DOHH2 (cell line): ENCODE results near the gene THBS1.

Experiments
- H3F3A ChIP-seq: fragments of 200-600 bp; sonication (generic), shearing (Covaris generic); 2 replicates; pipeline ENCODE4 v1.6.0; 2016; ENCODE audit warnings: antibody characterized with exemption, mild to moderate bottlenecking; ENCODE audit not compliant: control insufficient read depth, insufficient read depth
- H3K27ac ChIP-seq: fragments of 200-600 bp; sonication (generic); 2 replicates; pipeline ENCODE4 v1.5.1; 2014; ENCODE audit warnings: low read depth, mild to moderate bottlenecking, low read length, moderate library complexity
- H3K27me3 ChIP-seq: fragments of 200-600 bp; sonication (generic); 2 replicates; pipeline ENCODE4 v1.6.1; 2014; ENCODE audit warnings: mild to moderate bottlenecking, low read length, mixed read lengths; ENCODE audit not compliant: control insufficient read depth
- H3K36me3 ChIP-seq: fragments of 200-600 bp; sonication (generic); 2 replicates; pipeline ENCODE4 v1.6.1; 2014; ENCODE audit warnings: mild to moderate bottlenecking, low read length, moderate library complexity, mixed read lengths; ENCODE audit not compliant: control insufficient read depth
- H3K4me1 ChIP-seq: fragments of 200-600 bp; sonication (generic); 2 replicates; pipeline ENCODE4 v1.6.1; 2014; ENCODE audit warnings: mild to moderate bottlenecking, low read length, mixed read lengths; ENCODE audit not compliant: control insufficient read depth
- H3K4me2 ChIP-seq: fragments of 200-600 bp; sonication (generic); 2 replicates; pipeline ENCODE4 v1.6.0; 2014; ENCODE audit warnings: mild to moderate bottlenecking, low read length, moderate library complexity
- H3K4me3 ChIP-seq: fragments of 200-600 bp; sonication (generic); 2 replicates; pipeline ENCODE4 v1.5.1; 2014; ENCODE audit warnings: mild to moderate bottlenecking, low read length, mixed read lengths
- H3K79me2 ChIP-seq: fragments of 200-600 bp; sonication (generic); 2 replicates; pipeline ENCODE4 v1.6.1; 2014; ENCODE audit warnings: mild to moderate bottlenecking, low read length, mixed read lengths; ENCODE audit not compliant: control insufficient read depth
- H3K9me2 ChIP-seq: fragments of 200-600 bp; sonication (generic); replicated peaks from 2 replicates; pipeline ENCODE4 v1.6.1; 2014; ENCODE audit warnings: mild to moderate bottlenecking, low read length, mixed read lengths; ENCODE audit not compliant: control insufficient read depth
- H3K9me3 ChIP-seq: fragments of 200-600 bp; sonication (generic); 2 replicates; pipeline ENCODE4 v1.6.1; 2014; ENCODE audit warnings: antibody characterized with exemption, low read length, mixed read lengths; ENCODE audit not compliant: control insufficient read depth, insufficient read depth
- H4K20me1 ChIP-seq: fragments of 200-600 bp; sonication (generic); 2 replicates; pipeline ENCODE4 v1.6.0; 2014; ENCODE audit warnings: low read depth, mild to moderate bottlenecking, antibody characterized with exemption, low read length, moderate library complexity; ENCODE audit not compliant: control insufficient read depth, insufficient read depth
- EZH2phosphoT487 ChIP-seq: fragments of 200-600 bp; sonication (generic); IDR thresholded peaks from 2 replicates; pipeline ENCODE4 v1.6.1; 2017; ENCODE audit warnings: borderline replicate concordance, mild to moderate bottlenecking, antibody characterized with exemption, low read length, moderate library complexity, mixed read lengths
- TF ChIP-seq, protein P1 (sequence below): fragments of 200-600 bp; sonication (generic); IDR thresholded peaks from one replicate; pipeline ENCODE4 v1.5.1; 2014; ENCODE audit warnings: antibody characterized with exemption, mild to moderate bottlenecking, low read depth, low read length; ENCODE audit not compliant: poor library complexity, severe bottlenecking

THBS1 gene

DNA sequence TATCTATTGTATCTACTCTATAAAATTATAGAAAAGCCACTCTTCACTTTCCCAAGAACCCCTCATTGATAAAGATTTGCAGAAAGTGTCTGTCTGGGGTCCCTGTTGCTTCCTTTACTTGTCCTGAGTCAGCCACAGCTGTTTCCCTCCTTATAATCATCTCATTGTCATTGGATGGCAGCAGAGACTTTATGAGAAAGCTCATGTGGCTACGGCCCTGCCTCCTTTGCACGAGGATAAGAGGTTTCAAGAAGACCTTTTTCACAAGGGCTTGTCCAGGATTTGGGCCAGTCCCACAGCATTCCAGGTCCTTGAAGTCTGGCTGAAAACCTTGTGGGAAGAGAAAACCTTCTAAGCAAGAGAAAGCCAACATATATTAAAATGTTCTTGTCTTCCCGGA is 41.9 kb upstream of the THBS1 start:
- TF ChIP-seq EZH2phosphoT487, result no peak
- TF ChIP-seq, protein P1, sequence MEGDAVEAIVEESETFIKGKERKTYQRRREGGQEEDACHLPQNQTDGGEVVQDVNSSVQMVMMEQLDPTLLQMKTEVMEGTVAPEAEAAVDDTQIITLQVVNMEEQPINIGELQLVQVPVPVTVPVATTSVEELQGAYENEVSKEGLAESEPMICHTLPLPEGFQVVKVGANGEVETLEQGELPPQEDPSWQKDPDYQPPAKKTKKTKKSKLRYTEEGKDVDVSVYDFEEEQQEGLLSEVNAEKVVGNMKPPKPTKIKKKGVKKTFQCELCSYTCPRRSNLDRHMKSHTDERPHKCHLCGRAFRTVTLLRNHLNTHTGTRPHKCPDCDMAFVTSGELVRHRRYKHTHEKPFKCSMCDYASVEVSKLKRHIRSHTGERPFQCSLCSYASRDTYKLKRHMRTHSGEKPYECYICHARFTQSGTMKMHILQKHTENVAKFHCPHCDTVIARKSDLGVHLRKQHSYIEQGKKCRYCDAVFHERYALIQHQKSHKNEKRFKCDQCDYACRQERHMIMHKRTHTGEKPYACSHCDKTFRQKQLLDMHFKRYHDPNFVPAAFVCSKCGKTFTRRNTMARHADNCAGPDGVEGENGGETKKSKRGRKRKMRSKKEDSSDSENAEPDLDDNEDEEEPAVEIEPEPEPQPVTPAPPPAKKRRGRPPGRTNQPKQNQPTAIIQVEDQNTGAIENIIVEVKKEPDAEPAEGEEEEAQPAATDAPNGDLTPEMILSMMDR, result no peak
- Histone ChIP-seq H3K4me3 (no peak overlapping the region), H3K27ac (no peak overlapping the region), H3K9me3 (peaks cover 3% of the 10 kb centered on the region; the same call in 1 of the 2 replicates), H3F3A (no peaks in the 10 kb centered on the region), H4K20me1 (no peaks in the 10 kb centered on the region), H3K36me3 (no peaks in the 10 kb centered on the region), H3K4me2 (no peak overlapping the region), H3K27me3 (no peaks in the 10 kb centered on the region), H3K9me2 (no peaks in the 10 kb centered on the region), H3K4me1 (no peaks in the 10 kb centered on the region), H3K79me2 (no peaks in the 10 kb centered on the region)

DNA sequence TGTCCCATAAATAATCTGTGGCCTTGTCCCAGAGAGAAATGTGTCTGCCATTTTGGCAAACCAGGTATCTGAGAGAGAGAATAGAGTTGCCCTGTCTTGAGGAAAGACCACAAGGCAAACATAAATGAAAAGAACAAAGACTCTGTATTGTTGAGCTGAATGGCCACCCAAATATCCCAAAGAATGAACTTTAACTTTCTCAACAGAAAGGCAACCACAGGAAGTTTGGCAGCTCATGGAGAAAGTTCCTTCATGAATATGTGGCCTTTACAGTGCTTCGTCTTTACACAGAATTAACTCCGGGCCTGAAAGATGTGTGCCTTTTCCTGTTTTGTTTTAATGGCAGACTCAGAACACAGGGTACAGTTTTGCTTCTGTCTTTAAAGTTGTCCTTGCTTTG is 41.4 kb upstream of the THBS1 start:
- no peak overlapping the region for H3K4me3 ChIP-seq

DNA sequence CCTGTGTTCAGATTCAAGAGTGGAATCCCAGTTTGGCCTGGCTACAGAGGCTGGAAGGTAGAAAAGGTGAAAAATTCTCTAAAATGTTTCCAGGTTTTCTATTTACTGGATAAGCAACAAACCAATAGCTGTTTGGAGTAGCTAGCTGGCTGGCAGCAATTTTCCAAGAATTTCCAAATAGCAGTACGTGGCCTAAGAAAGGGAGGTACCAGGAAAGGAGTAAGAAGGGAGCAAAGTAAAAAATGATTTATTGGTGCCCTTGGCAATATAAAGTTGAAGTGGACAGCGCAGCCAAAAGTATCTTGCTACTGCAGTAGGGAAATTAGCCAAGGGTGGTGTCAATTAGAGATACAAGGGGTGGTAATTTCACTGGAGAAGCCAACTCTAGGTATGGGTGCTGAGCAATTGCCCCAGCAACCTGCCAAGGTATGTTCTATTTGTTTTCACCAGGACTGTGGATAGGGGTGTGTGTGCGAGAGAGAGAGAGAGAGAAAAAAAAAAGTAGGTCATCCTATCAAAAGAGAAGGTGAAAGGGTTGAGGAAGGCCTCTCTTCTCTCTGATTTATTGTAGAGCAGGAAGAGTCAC is 40.8 kb upstream of the THBS1 start:
- Histone ChIP-seq H3K36me3 (no peaks in the 10 kb centered on the region), H3K4me2 (no peak overlapping the region), H3K27ac (no peak overlapping the region), H3K27me3 (no peaks in the 10 kb centered on the region), H3K9me3 (peaks cover 3% of the 10 kb centered on the region; the same call in 1 of the 2 replicates), H3K79me2 (no peaks in the 10 kb centered on the region), H3K9me2 (no peaks in the 10 kb centered on the region), H3K4me1 (no peaks in the 10 kb centered on the region), H3F3A (no peaks in the 10 kb centered on the region), H4K20me1 (no peaks in the 10 kb centered on the region), H3K4me3 (no peak overlapping the region)
- TF ChIP-seq EZH2phosphoT487, result no peak
- TF ChIP-seq, protein P1, result no peak

More for the DNA sequence above, 41.4 kb upstream of the THBS1 start:
- Histone ChIP-seq H4K20me1 (no peaks in the 10 kb centered on the region), H3K4me2 (no peak overlapping the region), H3K9me3 (peaks cover 3% of the 10 kb centered on the region; the same call in 1 of the 2 replicates), H3F3A (no peaks in the 10 kb centered on the region), H3K79me2 (no peaks in the 10 kb centered on the region), H3K36me3 (no peaks in the 10 kb centered on the region), H3K4me1 (no peaks in the 10 kb centered on the region), H3K9me2 (no peaks in the 10 kb centered on the region), H3K27ac (no peak overlapping the region), H3K27me3 (no peaks in the 10 kb centered on the region)
- TF ChIP-seq EZH2phosphoT487, result no peak
- TF ChIP-seq, protein P1, result no peak
